Coronary artery (tissue), 2 donors: ENCODE results near the gene VWA5B1.

ENCODE experiments used
- DNase-seq: peaks from one replicate; pipeline ENCODE4 v3.0.0-alpha.2; 2017; ENCODE audit warnings: low spot score
- H3K27ac ChIP-seq, 2 donors: fragments of 200-600 bp; sonication (generic); one replicate each; pipeline ENCODE4 v1.5.1; 2016 to 2019
- H3K4me3 ChIP-seq: fragments of 200-600 bp; sonication (generic); 2 replicates; pipeline ENCODE4 v1.5.1; 2016; ENCODE audit warnings: mild to moderate bottlenecking, moderate library complexity
- TF ChIP-seq, protein P1 (sequence below): fragments of 200-600 bp; sonication (generic); IDR thresholded peaks from one replicate; pipeline ENCODE4 v1.5.1; 2019; ENCODE audit warnings: antibody characterized with exemption

The VWA5B1 gene

GRCh38 chr1:20372676-20373075, 82.0 kb downstream of the VWA5B1 start:
- Histone ChIP-seq H3K27ac (no peak overlapping the region), H3K4me3 (no peak overlapping the region)
- TF ChIP-seq, protein P1, sequence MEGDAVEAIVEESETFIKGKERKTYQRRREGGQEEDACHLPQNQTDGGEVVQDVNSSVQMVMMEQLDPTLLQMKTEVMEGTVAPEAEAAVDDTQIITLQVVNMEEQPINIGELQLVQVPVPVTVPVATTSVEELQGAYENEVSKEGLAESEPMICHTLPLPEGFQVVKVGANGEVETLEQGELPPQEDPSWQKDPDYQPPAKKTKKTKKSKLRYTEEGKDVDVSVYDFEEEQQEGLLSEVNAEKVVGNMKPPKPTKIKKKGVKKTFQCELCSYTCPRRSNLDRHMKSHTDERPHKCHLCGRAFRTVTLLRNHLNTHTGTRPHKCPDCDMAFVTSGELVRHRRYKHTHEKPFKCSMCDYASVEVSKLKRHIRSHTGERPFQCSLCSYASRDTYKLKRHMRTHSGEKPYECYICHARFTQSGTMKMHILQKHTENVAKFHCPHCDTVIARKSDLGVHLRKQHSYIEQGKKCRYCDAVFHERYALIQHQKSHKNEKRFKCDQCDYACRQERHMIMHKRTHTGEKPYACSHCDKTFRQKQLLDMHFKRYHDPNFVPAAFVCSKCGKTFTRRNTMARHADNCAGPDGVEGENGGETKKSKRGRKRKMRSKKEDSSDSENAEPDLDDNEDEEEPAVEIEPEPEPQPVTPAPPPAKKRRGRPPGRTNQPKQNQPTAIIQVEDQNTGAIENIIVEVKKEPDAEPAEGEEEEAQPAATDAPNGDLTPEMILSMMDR, result no peak
- DNase-seq, result no peak

GRCh38 chr1:20373286-20373685, 82.6 kb downstream of the VWA5B1 start:
- no peak for DNase-seq
- Histone ChIP-seq H3K27ac (no peak overlapping the region), H3K4me3 (no peak overlapping the region)
- TF ChIP-seq, protein P1, result no peak

DNA sequence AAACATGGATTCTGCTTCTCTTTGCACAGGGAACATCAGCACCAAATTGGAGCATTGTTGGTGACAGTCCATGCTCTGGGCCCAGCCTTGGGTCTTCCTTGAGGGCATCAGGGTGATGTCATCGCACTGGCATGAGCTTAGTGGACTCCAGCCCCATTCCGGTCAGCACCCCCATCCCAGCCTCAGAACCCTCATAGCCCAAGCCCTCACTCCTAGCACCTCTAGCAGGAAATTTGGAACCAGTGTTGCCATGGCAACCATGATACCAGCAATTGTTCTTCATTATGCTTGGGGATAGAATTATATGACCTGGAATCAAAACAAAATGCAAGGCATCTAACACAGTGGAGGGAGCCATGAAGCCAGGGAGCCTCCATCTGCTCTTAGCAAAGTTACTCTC, 83.1 kb downstream of the VWA5B1 start:
- TF ChIP-seq, protein P1, result no peak
- Histone ChIP-seq H3K4me3 (no peak overlapping the region), H3K27ac (no peak overlapping the region)
- DNase-seq, result no peak

DNA sequence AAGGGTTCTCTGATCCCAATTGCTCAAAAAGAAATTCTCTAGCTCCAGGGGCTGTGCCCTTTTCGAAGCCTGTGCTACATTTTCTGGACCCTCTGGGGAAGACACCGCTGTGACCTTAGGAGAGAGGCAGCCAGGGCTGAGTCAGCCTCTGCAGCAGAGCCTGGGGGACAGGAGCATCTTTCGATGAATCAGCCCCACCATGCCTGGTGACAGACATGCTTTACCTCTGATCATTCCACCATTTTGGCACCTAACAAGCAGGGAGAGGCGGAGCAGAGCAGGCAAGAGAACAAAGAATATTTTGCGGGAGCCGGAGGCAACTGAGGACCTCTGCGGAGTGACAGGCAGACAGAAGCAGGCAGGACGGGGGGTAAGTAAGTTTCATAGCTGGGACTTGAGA, 84.9 kb downstream of the VWA5B1 start:
- TF ChIP-seq, protein P1, result no peak
- no peak for DNase-seq
- Histone ChIP-seq H3K4me3 (no peak overlapping the region), H3K27ac (no peak overlapping the region)

GRCh38 chr1:20376171-20376570, 85.5 kb downstream of the VWA5B1 start:
- DNase-seq, result no peak
- Histone ChIP-seq H3K4me3 (no peak overlapping the region), H3K27ac (no peak overlapping the region)
- TF ChIP-seq, protein P1, result no peak

GRCh38 chr1:20376880-20377494, 86.3 kb downstream of the VWA5B1 start:
- DNase-seq, result no peak
- Histone ChIP-seq H3K4me3 (no peak overlapping the region), H3K27ac (no peak overlapping the region)
- TF ChIP-seq, protein P1, result peak; percentile 39

- TF ChIP-seq, protein P1, result no peak
- no peak for DNase-seq
- Histone ChIP-seq H3K27ac (no peak overlapping the region), H3K4me3 (no peak overlapping the region)
These were observed 87.0 kb downstream of the VWA5B1 start for GRCh38 chr1:20377516-20378270.
